ENCODE data around the gene KRTAP13-4.

Gene KRTAP13-4, protein sequence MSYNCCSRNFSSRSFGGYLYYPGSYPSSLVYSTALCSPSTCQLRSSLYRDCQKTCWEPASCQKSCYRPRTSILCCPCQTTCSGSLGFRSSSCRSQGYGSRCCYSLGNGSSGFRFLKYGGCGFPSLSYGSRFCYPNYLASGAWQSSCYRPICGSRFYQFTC

DNA sequence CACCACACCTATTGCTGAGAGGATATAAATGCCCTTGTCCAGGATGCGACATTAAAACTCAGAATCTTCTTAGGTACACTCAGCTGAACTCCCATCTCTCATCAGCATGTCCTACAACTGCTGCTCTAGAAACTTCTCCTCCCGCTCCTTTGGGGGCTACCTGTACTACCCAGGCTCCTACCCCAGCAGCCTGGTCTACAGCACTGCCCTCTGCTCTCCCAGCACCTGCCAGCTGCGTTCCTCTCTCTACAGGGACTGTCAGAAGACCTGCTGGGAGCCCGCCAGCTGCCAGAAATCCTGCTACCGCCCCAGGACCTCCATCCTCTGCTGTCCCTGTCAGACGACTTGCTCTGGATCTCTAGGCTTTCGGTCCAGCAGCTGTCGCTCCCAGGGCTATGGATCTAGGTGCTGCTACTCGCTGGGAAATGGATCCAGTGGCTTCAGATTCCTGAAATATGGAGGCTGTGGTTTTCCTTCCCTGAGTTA, at the start of gene KRTAP13-4:
KRTAP13-4 (plus strand) TSS at position 51 of the 486 bp plus-strand sequence; CDS start at position 107, 56 bp downstream.
- DNase-seq: no peak

DNA sequence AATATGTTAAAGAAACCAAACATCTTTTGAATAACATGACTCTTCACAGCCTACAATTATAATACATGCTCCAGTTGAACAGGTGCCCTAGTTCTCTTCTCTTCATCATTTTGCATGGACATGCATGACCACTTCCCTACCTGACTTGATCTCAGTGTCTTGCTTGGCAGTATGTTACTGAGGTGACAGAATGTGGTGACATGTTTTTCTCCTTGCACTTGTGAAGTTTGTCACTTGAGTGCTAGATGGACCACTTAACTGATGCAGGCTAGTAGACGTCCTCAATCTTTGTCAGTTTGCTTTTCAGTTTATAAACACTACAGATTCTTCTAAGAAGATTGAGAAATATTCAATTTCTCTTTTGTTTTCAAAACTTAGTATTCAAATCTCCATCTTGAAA, 47.8 kb upstream of the KRTAP13-4 start:
- no peak for DNase-seq

DNA sequence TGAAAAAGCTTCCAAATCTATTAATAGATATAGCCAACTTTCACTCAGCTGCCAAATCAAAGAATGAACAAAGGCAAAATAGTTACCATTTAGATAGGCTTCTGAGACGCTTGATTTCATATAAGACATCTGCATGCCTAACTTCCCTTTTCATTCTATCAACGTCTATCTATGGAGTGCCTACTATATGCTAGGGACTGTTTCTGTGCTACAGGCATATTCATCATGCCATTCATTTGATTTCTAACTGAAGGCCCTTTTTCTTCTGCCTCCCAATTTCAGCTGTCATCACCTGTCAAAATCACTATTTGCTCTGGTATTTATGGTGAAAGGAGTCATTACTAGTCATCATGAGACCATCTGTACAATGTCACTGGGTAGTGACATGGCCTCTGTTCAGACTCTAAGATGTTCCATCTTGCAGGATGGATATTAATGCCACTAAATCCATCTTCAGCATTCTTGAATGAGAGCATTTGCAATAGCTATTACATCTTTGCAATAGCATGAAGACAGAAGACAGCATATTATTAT, 38.5 kb upstream of the KRTAP13-4 start:
- DNase-seq: no peak

DNA sequence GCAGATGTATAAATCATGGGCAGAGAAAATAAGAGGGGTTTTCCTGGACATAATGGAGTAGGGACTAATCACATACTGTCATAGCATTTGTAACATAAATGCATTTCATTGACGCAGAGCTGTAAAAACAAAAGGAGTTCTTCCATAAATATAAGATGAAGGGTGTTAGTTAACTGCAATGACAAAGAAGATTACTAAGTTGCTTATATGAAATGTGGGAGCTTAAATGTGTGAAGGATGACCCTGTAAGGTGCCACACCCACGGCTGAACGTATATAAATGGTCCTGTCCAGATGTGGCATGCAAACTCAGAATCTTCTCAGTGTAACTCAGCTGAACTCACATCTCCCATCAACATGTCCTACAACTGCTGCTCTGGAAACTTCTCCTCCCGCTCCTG, 34.3 kb upstream of the KRTAP13-4 start, which contains the start of gene KRTAP13-1:
KRTAP13-1 (plus strand) TSS at position 301 of the 400 bp plus-strand sequence; CDS start at position 357, 56 bp downstream.
- DNase-seq: no peak

DNA sequence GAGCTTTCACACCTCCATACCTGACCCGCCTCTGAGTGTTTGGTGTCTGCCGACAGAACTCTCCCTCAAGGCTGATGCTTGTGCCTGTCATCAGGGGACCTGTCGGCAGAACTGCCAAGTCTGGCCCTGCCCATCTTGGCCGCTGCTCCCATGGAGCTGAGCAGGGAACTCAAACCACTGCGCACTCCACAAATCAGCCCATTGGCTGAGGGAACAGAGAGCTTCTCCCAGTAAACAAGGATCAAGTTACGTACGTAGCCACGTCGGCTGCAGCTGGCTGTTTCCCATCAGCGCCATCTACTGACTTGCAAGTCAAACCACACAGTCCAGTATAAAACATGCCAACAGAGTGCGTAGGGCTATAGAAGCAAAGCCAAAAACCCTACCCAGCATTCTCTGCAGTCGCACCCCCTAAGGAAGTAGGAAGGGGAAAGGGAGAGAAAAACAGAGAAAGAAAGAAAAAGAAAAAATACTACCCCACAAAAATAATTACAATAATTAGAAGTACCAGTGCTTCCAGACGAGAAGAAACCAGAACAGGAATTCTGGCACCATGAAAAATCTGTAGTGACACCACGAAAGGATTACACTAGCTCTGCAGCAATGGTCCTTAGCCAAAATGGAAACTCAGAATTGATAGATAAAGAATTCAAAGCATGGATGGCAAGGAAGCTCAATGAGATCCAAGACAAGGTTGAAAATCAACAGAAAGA, 21.1 kb upstream of the KRTAP13-4 start:
- no peak for DNase-seq

DNA sequence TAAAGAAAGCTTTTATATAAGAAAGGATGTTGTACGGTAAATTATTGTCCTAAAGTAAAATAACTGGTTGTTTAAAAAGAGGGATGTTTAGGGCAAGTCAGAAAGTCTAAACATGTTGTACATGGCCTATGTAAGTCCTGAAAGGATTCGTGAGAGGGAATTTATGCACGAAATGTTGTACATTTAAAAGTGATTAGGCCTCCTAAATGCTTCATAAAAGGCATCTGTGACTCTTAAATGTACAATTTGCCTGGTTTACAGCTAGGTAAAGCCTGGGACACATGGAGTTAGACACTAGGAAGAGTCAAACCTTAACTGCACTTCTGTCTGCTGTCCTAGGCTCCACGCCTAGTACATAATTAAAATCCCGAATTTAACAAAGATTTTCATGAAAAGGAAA, 14.0 kb upstream of the KRTAP13-4 start:
- no peak for DNase-seq

DNA sequence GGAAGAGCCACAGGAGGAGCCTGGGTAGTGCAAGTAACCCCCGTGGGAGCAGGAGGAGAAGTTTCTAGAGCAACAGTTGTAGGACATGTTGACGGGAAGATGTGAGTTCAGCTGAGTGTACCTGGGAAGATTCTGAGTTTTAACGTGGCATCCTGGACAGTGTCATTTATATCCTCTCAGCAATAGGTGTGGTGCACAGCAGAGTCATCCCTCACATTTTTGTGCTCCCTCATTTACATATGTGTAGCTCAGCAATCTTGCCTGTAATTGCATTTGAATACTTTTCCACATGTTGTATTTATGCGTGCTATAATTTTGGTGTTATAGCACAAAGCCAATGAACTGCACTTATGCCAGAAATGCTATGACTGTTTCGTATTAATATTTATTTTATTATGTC, 4.2 kb upstream of the KRTAP13-4 start, which contains the start of gene KRTAP13-3:
KRTAP13-3 (minus strand) TSS at position 101 of the 400 bp plus-strand sequence; CDS start at position 87, 14 bp downstream.
- no peak for DNase-seq

DNA sequence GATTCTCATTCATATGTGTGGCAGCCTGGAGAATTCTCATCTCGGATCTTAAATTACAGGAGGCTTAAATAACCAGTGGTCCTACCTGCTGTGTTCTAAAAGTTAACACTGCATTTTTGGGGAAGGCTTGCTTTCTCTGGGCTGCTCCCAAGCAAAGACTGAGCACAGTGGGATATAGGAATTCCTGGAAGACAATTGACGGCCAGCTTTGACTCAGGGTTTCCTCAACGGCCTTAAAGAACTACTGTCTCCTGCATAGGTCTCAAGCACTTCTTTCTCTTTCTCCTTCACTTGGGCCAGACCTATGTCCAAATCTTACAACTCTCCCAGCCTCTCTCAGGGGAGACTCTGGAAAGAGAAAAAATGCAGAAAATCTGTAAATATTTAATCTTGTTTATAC, 3.3 kb upstream of the KRTAP13-4 start:
- DNase-seq: no peak

DNA sequence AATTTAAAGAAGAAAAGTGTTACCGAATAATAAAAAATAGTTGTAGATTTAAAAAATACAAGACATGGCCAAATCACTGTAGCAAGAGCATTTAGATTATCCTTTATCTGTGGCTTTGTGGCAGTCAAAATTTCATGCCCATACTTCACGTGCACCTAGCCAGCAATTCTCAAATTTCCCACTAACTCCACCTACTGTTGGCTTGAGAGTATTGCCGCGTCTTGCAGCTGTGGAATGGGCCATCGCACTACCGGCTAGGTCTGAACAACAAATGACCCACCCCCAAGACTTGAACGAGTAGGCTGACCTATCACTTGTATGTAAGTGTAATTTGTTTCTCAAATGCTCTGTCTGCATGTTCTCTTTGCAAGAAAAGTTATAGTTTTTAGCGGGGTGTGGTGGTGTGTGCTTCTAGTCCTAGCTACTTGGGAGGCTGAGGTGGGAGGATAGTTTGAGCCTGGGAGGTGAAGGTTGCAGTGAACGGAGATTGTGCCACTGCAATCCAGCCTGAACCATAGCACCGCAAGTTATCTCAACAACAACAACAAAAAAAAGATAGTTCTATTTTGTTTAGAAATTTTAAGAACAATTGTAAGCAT, 4.1 kb downstream of the KRTAP13-4 start:
- DNase-seq: no peak

DNA sequence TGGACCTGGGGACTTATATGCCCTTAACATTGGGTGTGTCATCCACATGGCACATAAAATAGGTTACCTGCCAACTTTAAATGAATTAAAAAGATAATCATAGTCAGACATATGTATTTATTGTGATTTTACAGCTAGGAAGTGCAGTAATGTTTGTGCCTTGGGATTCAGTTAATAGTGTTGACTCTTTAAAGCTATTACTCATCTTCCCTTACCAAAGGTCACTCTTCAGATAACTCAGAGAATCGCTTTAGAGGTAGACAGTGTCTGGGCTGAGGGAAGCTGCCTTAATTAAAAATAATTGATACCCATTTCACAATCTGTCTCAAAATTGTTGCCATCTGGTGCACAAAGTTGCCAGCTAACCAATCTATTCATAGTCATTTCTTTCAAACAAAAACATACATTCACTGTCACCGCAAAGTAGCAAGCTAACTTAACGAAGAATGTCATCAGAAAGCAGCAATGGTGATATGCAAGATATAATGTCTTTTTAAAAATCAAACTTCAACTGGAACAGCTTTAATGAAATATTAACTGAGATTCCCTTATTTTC, 7.1 kb downstream of the KRTAP13-4 start:
- no peak for DNase-seq

DNA sequence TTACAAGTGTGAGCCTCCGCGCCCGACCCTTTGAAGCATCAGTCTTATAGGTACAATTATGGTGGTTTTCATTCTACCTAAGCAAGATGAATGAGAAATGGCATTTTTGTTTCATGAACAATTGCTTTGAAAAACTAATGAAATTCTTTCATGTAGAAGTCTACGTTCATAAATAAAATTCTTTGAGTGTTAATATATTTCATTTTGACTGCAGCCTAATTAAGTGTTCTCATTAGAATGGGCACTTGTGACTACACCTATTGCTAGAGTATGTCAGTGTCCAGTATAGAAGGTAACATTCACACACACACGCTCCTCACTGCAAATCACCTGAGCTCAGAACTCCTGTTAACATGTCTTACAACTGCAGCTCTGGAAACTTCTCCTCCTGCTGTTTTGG, 10.0 kb downstream of the KRTAP13-4 start, which contains the start of gene KRTAP15-1:
KRTAP15-1 (plus strand) TSS at position 301 of the 400 bp plus-strand sequence; CDS start at position 354, 53 bp downstream.
- DNase-seq: no peak

DNA sequence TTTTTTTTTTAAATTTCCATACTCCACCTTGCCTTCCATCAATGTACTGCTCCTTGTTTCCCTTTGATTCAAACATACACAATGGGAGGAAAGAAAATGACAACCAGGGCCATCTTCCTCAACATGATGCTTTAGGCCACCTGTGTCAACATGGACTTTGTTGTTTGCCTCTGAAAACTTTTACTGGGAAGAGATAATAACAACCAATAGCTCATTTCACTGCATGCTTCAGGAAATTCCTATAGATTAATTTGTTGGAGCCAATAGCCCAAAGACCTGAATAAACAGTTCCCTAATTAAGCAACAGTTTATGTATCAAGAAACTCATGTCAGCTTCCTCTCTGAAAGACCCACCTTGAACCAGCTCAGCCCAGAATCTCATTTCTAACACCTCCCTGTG, 13.2 kb downstream of the KRTAP13-4 start:
- DNase-seq: no peak

DNA sequence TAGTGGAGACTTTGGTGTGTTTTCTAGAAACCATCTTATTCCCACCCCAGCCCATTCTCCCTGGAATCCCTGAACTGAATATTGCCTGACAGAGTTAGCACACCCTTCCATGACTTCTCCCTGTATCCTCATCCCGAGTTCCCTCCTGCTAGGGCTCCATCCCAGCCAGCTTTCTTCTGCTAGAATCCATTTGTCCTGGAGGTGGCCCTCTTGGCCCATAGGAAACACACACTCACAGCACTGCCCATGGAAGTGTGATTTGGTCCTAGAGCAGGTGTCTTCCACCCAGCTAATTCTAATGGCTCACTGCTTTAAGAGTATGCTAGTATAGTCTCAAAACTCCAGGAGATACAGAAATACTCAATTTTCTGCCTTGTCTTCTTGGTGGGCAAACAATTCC, 14.2 kb downstream of the KRTAP13-4 start:
- no peak for DNase-seq

DNA sequence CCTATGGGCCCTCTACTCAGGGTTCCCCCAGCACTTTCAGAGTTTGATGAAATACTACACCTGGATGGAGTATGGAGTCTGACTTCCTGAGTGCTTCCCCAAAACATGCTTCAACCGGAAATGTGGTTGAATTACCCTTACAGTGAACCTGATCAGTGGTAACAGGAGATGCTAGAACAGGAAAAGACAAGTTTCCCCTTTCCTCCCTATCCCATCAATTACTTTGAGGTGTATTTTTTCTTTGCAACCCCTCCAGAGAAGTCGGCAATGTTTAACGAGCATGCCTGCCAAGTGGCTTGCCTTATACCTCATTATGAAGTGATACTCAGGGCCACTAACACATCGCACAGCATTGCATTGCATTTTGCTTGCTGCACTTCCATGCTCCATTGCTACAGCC, 17.0 kb downstream of the KRTAP13-4 start:
- no peak for DNase-seq

DNA sequence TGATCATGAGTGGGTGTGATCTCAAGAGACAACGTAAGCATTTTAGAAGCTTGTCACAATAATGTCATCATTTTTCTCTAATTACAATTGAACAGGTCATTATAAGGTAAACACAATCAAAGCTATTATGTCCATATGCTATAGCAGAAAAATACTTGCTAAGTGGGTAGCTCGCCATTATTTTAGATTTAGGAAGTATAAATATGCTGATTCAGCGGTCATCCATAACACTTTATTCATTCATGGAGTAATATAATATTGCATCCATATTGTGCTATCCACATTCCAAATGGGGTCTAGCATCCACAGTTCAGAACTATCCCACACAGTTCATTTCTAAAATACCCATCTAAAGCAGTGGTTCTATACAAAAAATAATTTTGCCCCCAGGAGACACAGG, 18.5 kb downstream of the KRTAP13-4 start:
- DNase-seq: no peak

DNA sequence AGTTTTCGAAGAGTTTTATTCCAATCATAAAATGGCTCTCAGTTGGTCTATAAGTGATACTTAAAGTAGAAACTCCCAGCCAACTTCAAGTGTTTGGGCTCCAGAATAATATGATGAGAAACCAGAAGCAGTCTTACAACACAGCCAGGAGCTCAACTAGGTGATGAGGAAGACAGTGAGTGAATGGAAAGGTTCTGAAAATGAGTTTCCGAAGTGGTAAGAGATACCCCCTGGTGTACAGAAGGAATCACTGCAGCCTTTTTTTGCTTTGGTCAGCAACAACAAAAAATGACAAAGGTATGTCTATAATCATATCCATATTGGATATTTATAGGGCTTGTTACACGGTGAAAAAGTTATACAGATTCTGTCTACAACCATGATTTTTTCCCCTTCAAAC, 33.7 kb downstream of the KRTAP13-4 start:
- DNase-seq: no peak

DNA sequence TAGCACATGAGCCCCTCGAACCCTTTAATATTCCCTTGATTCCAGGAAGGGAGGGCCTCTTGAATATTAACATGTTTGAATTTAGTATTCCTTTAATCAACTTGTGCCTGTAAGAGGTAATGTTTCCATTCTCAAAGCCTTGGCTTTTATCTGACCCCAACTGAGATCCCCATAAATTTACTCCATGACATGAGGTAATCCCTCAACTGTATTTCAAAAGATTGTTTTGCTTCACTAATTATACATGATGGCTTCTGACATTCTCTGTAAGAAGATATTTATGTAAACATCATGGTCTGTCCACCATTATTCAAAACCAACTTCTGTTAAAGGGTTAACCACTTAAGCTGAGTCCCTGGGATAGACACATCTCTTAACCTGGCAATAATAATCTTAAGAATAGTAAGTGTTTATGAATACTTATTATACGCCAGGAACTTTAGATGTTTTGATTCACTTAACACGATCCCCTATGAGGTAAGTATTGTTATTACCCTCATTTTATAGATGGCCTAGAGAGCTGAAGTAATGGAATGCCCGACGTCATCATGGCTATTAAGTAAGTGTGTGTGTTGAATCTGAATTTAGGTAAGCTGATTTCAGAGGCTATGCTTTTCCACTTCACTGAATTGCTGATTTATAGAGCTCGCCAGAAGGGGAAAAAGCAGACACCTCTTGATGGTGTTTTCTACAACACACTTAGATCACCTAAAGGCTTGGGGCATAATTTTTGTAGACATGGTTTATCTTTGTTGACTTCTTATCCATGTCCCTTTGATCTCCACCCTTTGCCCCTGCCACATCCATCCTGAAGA, 39.1 kb downstream of the KRTAP13-4 start:
- no peak for DNase-seq

DNA sequence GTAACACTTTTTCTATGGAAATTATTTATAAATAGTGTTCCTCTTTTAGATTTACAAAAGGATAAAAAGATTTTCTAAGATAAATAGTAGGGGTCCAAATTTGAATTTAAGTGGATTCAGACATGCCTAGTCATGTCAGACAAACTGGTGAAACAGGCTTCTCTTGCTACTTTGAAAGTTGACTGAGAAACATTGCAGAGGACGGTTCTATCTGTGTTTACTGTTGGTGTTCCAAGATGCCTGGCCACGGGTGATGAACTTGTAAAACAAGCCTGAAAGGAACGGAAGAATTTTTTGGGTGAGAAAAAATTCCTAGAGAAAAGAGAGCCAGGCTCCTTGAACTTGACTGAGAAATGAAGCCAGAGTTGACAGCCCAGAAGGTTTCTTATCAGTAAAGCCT, 48.0 kb downstream of the KRTAP13-4 start:
- no peak for DNase-seq

DNA sequence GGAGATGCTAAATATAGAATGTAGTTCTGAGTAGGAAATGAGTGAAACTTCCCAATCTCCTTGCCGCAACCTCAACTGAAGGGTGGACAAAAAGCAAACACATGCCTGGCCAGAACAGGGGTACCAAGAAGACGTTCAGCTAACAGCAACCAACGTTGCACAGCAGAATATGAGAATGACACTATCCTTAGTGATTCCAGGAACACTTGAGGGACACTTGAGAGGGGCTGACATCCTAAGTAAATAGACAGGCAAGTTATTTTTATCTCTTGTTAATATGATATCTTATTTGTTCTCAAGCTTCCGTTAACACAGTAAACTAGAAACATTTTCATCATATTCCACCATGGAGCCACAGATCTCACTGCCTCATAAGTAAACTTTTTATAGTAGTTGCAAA, 49.2 kb downstream of the KRTAP13-4 start:
- no peak for DNase-seq

DNA sequence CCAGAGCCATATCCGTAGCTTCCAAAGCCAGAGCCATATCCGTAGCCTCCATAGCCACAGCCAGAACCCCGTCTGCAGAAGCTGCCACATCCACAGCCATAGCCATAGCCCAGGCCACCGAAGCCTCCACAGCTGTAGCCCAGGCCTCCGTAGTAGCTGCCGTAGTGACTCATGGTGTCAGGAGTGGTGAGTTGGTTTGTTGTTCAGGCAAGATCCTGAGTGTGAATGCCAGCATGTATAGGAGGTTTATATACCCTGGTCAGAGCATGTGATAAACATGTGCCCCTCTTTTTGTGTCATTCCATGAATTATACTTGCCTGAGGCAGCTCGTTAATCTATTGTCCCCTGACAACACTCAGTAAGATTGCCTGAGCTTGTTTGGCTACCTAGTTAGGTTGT, 50.1 kb downstream of the KRTAP13-4 start, which contains the start of gene KRTAP19-1:
KRTAP19-1 (minus strand) TSS at position 223 of the 400 bp plus-strand sequence; CDS start at position 173, 50 bp downstream.
- DNase-seq: no peak

Measured in stimulated activated naive CD4-positive, alpha-beta T cell (primary cell).